Measurements from ENCODE around the gene PARD6G. TPM values are rescaled to one million over a fixed set of nuclear protein-coding genes. Genes with fewer than 3 reads are reported as not detected.

PARD6G gene
- total RNA-seq, 1 donor from 2014 or later: 29.6 TPM

DNA sequence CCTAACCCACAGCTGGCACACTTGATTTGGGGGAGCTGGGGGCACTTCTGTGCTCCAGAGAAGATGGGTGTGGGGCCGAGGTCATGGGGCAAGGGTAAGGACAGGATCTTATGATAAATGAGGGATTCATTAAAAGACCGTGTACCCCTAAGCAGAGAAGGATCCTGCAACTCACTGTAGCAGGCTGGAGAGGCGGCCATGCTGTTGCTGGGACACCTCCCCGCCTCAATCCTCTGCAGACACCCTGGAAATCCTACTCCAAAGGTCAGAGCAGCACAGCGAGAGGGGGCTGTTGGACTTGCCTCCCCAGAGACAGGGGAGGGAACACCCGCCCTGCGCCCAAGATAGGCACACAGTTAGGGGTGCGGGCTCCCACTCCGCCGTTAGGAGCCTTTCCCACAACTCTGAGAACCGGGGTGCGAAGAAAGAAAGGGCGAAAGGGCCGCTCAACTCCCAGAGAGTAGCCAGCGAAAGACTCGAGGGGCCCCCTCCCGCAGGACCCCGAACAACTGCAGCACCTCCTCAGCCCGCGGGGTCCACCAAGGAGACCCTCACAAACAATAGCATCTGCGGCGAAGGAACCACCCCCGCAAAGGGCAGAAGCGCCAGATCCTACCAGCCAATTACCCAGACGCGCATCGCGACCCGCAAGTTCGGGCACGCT is 1.4 kb downstream of the PARD6G start:
- Mint-ChIP-seq H3K4me3 (ENCODE audit: unreplicated experiment) (peak overlapping the region; percentile 91), H3K36me3 (ENCODE audit: low read depth, unreplicated experiment) (peaks cover 3% of the 10 kb centered on the region), H3K27ac (ENCODE audit: unreplicated experiment) (peak overlapping the region; percentile 66), H3K9me3 (ENCODE audit: unreplicated experiment) (no peaks in the 10 kb centered on the region), H3K27me3 (ENCODE audit: low read depth, unreplicated experiment) (no peaks in the 10 kb centered on the region), H3K4me1 (ENCODE audit: low read depth, unreplicated experiment) (peaks cover 14% of the 10 kb centered on the region)
- Histone ChIP-seq H4K20me1 (ENCODE audit: insufficient read depth, low read length) (peaks cover 28% of the 10 kb centered on the region), H3K27ac (ENCODE audit: low read depth, low read length) (no peak overlapping the region), H3K79me2 (ENCODE audit: insufficient read depth, low read length) (peaks cover 11% of the 10 kb centered on the region), H3K27me3 (ENCODE audit: insufficient read depth, low read length) (no peaks in the 10 kb centered on the region), H2AFZ (ENCODE audit: low read depth, low read length) (peak overlapping the region; percentile 51), H3K4me1 (ENCODE audit: insufficient read depth, low read length) (peaks cover 9% of the 10 kb centered on the region), H3K36me3 (ENCODE audit: insufficient read depth, low read length) (no peaks in the 10 kb centered on the region), H3K4me2 (ENCODE audit: low read length) (peak overlapping the region; percentile 87), H3K4me3 (ENCODE audit: insufficient read depth, low read depth, low read length) (peak overlapping the region; percentile 51), H3K9me3 (ENCODE audit: insufficient read depth, low read depth, low read length) (no peaks in the 10 kb centered on the region), H3K9ac (ENCODE audit: low read length) (peak overlapping the region; percentile 54)
- DNase-seq (ENCODE audit: low read depth): no peak
- FAIRE-seq: no peak
- TF ChIP-seq, protein P1, sequence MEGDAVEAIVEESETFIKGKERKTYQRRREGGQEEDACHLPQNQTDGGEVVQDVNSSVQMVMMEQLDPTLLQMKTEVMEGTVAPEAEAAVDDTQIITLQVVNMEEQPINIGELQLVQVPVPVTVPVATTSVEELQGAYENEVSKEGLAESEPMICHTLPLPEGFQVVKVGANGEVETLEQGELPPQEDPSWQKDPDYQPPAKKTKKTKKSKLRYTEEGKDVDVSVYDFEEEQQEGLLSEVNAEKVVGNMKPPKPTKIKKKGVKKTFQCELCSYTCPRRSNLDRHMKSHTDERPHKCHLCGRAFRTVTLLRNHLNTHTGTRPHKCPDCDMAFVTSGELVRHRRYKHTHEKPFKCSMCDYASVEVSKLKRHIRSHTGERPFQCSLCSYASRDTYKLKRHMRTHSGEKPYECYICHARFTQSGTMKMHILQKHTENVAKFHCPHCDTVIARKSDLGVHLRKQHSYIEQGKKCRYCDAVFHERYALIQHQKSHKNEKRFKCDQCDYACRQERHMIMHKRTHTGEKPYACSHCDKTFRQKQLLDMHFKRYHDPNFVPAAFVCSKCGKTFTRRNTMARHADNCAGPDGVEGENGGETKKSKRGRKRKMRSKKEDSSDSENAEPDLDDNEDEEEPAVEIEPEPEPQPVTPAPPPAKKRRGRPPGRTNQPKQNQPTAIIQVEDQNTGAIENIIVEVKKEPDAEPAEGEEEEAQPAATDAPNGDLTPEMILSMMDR (IDR thresholded peaks at IDR 0.05; ENCODE audit: insufficient read depth, low read depth, low read length): no peak
- peak; percentile 30 for TF ChIP-seq EZH2 (IDR thresholded peaks at IDR 0.05; ENCODE audit: insufficient read depth, low read length)

DNA sequence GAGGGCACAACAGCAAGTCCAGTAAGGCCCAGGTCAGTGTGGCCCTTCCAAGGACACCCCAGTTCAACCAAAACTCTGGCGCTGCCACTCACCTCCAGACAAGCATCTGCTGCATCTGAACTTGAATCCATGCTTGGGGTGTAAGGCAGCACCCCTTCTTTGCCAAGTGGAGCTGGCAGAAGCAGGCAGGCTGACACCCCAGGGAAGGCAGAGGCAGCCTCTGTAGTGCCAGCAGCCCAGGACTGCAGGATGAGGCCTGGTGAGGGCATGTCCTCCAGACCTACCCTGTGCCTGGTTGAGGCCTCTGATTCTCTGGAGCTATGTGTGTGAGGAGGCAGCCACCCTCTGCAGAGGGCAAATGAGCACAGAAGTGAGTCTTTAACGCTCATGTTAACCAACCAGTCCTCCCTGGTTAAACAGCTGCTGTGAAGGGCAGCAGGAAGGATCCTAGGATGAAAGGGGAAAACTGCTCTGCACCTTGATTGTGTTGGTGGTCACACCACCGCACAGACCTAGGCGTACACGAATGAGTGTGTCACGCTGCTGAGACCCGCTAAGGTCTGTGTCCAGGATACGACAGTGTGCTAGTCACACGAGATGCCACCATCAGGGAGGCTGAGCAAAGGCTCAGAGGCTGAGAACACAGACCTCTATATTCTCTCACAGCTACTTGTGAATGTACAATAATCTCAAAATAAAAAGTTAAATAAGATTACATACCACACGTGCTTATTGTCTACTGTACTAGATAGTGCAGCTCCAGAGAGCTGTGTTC is 2.2 kb downstream of the PARD6G start:
- H3K9ac ChIP-seq (ENCODE audit: low read length): no peak overlapping the region
- DNase-seq (ENCODE audit: low read depth): no peak
- TF ChIP-seq EZH2 (IDR thresholded peaks at IDR 0.05; ENCODE audit: insufficient read depth, low read length): no peak
- TF ChIP-seq, protein P1 (IDR thresholded peaks at IDR 0.05; ENCODE audit: insufficient read depth, low read depth, low read length): no peak
- no peak overlapping the region for H3K4me3 ChIP-seq (ENCODE audit: insufficient read depth, low read depth, low read length)
- Mint-ChIP-seq H3K9me3 (ENCODE audit: unreplicated experiment) (no peaks in the 10 kb centered on the region), H3K4me3 (ENCODE audit: unreplicated experiment) (peak overlapping the region; percentile 91), H3K36me3 (ENCODE audit: low read depth, unreplicated experiment) (peaks cover 7% of the 10 kb centered on the region), H3K27ac (ENCODE audit: unreplicated experiment) (no peak overlapping the region), H3K27me3 (ENCODE audit: low read depth, unreplicated experiment) (no peaks in the 10 kb centered on the region), H3K4me1 (ENCODE audit: low read depth, unreplicated experiment) (peaks cover 14% of the 10 kb centered on the region)
- no peaks in the 10 kb centered on the region for H3K36me3 ChIP-seq (ENCODE audit: insufficient read depth, low read length)
- no peak overlapping the region for H2AFZ ChIP-seq (ENCODE audit: low read depth, low read length)
- peaks cover 11% of the 10 kb centered on the region for H3K79me2 ChIP-seq (ENCODE audit: insufficient read depth, low read length)
- no peaks in the 10 kb centered on the region for H3K27me3 ChIP-seq (ENCODE audit: insufficient read depth, low read length)
- H3K4me2 ChIP-seq (ENCODE audit: low read length): peak overlapping the region; percentile 87
- no peaks in the 10 kb centered on the region for H3K9me3 ChIP-seq (ENCODE audit: insufficient read depth, low read depth, low read length)
- peak; percentile 9 for FAIRE-seq
- peaks cover 36% of the 10 kb centered on the region for H4K20me1 ChIP-seq (ENCODE audit: insufficient read depth, low read length)
- H3K4me1 ChIP-seq (ENCODE audit: insufficient read depth, low read length): peaks cover 9% of the 10 kb centered on the region
- no peak overlapping the region for H3K27ac ChIP-seq (ENCODE audit: low read depth, low read length)

All from astrocyte (in vitro differentiated cells and primary cell).